Brain microvascular endothelial cell (primary cell): Measurements from ENCODE around the gene CADPS.

Experiments used
- DNase-seq: peaks from one replicate; pipeline ENCODE4 v3.0.0-alpha.2; 2020
- H3K27ac ChIP-seq: fragments of 250-450 bp; sonication (Bioruptor Pico); 2 replicates; pipeline ENCODE4 v1.5.1; 2020; ENCODE audit warnings: mild to moderate bottlenecking, moderate library complexity
- H3K27me3 ChIP-seq: fragments of 250-450 bp; sonication (Bioruptor Pico); replicated peaks from 2 replicates; pipeline ENCODE4 v1.5.1; 2020; ENCODE audit warnings: mild to moderate bottlenecking
- H3K36me3 ChIP-seq: fragments of 250-450 bp; sonication (Bioruptor Pico); replicated peaks from 2 replicates; pipeline ENCODE4 v1.5.1; 2020; ENCODE audit warnings: mild to moderate bottlenecking
- H3K4me3 ChIP-seq: 2 replicates; pipeline ENCODE4 v1.5.1; 2011; ENCODE audit warnings: low read depth, mild to moderate bottlenecking, control low read depth, low read length, moderate library complexity
- in situ Hi-C: cut with HindIII; loops from 2 replicates; pipeline ENCODE4 v1.10.0; 2017; ENCODE audit warnings: low sequenced_read_pairs, low pct_ligation_motif_present
- TF ChIP-seq, protein P1 (sequence below): IDR thresholded peaks from 2 replicates; pipeline ENCODE4 v1.5.1; 2011; ENCODE audit warnings: low read depth, mild to moderate bottlenecking, moderate library complexity, low read length, control low read depth, inconsistent platforms; ENCODE audit errors: missing control alignments

The CADPS gene

DNA sequence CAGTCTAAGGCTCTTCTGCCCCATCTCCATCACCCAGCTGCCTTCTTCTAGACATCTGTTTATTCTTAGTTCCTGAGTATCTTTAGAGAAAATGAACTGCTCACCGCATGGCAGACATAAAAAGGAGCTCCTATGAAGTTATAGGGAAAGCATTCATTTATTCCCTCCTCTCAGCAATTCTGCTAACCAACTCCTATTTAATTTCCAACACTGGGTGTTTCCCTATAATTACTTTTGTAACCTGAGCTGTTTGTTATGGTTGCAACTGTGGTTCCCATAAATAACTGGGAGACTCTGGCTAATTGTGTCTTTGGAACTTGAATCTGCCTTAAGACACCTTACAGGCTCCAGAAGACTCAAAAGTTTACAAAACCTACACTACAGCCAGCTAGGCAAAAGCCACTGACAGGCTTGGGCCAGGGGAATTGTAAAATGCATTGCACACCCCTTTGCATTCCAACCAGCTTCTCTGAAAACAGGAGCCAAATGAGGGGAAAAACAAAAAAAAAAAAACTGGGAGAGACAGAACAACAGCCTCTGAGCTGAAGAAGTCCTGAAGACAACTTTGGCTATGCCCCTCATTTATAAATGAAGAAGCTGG, 270.4 kb downstream of the CADPS start:
- Histone ChIP-seq H3K36me3 (no peaks in the 10 kb centered on the region), H3K27me3 (no peaks in the 10 kb centered on the region), H3K4me3 (no peak overlapping the region), H3K27ac (peak overlapping the region; percentile 99)
- in situ Hi-C loops = no loop called here
- TF ChIP-seq, protein P1, sequence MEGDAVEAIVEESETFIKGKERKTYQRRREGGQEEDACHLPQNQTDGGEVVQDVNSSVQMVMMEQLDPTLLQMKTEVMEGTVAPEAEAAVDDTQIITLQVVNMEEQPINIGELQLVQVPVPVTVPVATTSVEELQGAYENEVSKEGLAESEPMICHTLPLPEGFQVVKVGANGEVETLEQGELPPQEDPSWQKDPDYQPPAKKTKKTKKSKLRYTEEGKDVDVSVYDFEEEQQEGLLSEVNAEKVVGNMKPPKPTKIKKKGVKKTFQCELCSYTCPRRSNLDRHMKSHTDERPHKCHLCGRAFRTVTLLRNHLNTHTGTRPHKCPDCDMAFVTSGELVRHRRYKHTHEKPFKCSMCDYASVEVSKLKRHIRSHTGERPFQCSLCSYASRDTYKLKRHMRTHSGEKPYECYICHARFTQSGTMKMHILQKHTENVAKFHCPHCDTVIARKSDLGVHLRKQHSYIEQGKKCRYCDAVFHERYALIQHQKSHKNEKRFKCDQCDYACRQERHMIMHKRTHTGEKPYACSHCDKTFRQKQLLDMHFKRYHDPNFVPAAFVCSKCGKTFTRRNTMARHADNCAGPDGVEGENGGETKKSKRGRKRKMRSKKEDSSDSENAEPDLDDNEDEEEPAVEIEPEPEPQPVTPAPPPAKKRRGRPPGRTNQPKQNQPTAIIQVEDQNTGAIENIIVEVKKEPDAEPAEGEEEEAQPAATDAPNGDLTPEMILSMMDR = no peak
- no peak for DNase-seq

GRCh38 chr3:62604298-62604697, 270.9 kb downstream of the CADPS start:
- no peaks in the 10 kb centered on the region for H3K36me3 ChIP-seq
- no peak overlapping the region for H3K4me3 ChIP-seq
- TF ChIP-seq, protein P1 = no peak
- DNase-seq = peak; percentile 75
- H3K27me3 ChIP-seq = no peaks in the 10 kb centered on the region
- in situ Hi-C loops = no loop called here
- peak overlapping the region; percentile 99 for H3K27ac ChIP-seq

DNA sequence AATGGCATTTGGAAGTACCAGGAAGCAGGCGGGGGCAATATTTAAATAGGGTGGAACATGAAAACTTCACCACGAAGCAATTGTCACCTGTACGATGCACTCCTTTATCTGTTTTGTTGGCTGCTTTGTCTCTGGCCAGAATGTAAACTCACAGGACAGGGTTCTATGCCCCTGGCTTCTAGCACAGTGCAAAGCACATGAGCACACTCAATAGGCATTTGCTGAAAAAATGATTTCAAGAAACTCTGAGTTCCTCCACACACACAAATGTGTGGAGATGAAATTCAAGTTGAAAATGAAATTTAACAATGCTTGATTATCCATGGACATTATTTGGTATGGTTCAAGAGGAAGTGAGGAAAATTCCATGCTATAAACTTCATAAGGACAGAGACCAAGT, 272.2 kb downstream of the CADPS start:
- in situ Hi-C loops = no loop called here
- DNase-seq = no peak
- TF ChIP-seq, protein P1 = no peak
- no peak overlapping the region for H3K4me3 ChIP-seq
- peak overlapping the region; percentile 99 for H3K27ac ChIP-seq
- H3K27me3 ChIP-seq = no peaks in the 10 kb centered on the region
- no peaks in the 10 kb centered on the region for H3K36me3 ChIP-seq

DNA sequence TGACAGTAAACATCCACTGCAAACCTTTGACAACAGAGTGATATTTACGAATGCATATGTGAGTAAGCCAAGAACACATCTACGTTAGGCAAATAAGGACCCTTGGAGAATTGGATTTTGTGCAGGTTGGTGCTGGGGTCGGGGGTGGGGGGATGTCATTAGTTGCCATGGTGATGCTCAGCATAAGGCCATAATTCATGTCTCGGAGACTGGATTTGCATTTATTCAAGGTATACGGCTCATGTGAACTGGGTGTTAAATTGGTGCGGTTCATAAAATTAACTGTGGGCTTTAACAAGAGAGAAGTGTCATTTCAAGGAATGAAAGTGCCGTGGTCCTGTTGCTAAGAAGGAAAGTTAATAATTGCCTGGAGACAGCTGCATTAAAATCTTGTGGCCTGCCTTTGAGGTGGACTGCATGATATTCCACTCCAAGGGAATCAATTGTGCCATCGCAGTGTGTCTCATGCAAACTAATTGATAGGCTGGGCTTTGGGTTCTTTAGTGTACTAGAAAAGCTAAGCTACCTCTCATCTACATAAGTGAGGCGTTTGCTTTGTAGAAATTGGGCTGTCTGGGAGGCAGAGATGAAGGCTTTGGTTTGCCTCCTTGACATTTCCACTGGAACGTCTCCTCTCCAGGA, 273.0 kb downstream of the CADPS start:
- no peak for DNase-seq
- H3K36me3 ChIP-seq = no peaks in the 10 kb centered on the region
- H3K27ac ChIP-seq = peak overlapping the region; percentile 99
- no peak overlapping the region for H3K4me3 ChIP-seq
- no peaks in the 10 kb centered on the region for H3K27me3 ChIP-seq
- TF ChIP-seq, protein P1 = no peak
- in situ Hi-C loops = no loop called here

GRCh38 chr3:62601238-62602070, 273.8 kb downstream of the CADPS start:
- Histone ChIP-seq H3K27ac (peak overlapping the region; percentile 99), H3K36me3 (no peaks in the 10 kb centered on the region), H3K27me3 (no peaks in the 10 kb centered on the region), H3K4me3 (no peak overlapping the region)
- TF ChIP-seq, protein P1 = no peak
- in situ Hi-C loops = no loop called here
- peak; percentile 85 for DNase-seq
